Measurements from ENCODE around the gene CDH16.

DNA sequence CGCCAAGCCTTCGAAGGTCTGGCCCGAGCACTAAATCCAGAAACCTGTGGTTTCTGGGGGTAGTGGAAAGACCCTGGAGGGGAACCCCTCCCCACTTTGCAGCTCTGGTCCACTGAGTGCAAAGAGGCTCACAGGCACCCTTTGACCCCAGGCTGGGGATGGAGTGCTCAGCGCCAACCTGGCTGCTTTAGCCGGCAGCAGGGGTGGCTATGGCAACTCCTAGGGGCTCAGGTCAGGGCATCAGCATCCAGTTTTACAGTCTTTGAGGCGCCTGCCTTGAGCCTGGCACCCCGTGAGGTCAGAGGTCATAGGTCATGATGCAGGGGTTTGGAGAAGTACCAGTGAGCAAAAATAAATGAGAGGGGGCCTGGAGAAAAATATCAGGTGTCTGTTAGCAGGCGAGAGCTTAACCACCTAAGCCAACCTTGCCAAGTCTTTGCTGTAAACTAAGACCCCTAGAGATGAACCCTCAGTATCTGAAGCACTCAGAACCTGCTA is 56.6 kb downstream of the CDH16 start:
- TF ChIP-seq, protein P1, sequence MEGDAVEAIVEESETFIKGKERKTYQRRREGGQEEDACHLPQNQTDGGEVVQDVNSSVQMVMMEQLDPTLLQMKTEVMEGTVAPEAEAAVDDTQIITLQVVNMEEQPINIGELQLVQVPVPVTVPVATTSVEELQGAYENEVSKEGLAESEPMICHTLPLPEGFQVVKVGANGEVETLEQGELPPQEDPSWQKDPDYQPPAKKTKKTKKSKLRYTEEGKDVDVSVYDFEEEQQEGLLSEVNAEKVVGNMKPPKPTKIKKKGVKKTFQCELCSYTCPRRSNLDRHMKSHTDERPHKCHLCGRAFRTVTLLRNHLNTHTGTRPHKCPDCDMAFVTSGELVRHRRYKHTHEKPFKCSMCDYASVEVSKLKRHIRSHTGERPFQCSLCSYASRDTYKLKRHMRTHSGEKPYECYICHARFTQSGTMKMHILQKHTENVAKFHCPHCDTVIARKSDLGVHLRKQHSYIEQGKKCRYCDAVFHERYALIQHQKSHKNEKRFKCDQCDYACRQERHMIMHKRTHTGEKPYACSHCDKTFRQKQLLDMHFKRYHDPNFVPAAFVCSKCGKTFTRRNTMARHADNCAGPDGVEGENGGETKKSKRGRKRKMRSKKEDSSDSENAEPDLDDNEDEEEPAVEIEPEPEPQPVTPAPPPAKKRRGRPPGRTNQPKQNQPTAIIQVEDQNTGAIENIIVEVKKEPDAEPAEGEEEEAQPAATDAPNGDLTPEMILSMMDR (IDR thresholded peaks at IDR 0.05), result no peak
- no peak for TF ChIP-seq EP300 (IDR thresholded peaks at IDR 0.05)

Measured in sigmoid colon (tissue), 4 donors.